ENCODE data around the gene KIF26B.

Gene KIF26B

DNA sequence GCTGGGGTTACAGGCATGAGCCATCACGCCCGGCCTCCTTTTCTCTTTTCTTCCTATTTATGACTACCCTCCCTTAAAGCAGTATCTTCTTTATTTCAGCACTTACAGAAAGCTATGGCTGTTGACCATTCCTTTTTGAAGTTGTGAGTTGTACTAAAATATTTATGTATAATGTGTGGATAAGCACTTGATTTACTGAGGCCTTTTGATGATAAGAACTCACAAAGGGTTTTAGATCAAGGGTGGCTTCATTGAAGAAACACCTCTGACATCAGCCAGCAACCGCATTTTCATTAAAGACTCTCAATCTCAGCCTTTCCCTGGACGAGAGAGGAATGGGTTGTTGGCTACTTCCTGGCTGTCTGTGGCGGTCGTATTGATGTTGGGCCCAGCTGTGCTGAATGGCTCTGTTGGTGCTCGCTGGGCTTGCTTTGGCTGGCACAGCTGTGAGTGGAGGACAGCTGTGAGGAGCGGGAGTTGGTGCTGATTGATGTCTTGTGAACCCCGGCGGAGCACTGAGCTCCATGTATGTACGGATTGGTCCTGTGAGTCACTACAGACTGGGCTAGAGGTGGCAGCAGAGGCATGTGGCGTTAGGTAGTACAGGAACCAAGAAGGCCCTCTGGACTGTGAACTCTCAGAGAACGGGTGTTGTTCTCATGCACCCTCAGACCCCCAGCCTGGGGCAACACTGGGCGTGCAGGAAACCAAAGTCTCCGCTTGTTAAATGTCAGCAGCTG, 208.8 kb downstream of the KIF26B start:
- DNase-seq = no peak

- no peak for DNase-seq
Observed at GRCh38 chr1:245365095-245366020, 210.6 kb downstream of the KIF26B start.

DNA sequence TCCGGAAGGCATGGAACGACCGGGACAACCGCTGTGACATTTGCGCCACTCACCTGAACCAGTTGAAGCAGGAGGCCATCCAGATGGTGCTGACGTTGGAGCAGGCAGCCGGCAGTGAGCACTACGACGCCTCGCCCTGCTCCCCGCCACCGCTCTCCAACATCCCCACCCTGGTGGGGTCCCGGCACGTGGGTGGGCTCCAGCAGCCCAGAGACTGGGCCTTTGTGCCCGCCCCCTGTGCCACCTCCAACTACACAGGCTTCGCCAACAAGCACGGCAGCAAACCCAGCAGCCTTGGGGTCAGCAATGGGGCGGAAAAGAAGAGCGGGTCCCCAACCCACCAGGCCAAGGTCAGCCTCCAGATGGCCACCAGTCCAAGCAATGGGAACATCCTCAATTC, 212.1 kb downstream of the KIF26B start:
- DNase-seq = no peak

DNA sequence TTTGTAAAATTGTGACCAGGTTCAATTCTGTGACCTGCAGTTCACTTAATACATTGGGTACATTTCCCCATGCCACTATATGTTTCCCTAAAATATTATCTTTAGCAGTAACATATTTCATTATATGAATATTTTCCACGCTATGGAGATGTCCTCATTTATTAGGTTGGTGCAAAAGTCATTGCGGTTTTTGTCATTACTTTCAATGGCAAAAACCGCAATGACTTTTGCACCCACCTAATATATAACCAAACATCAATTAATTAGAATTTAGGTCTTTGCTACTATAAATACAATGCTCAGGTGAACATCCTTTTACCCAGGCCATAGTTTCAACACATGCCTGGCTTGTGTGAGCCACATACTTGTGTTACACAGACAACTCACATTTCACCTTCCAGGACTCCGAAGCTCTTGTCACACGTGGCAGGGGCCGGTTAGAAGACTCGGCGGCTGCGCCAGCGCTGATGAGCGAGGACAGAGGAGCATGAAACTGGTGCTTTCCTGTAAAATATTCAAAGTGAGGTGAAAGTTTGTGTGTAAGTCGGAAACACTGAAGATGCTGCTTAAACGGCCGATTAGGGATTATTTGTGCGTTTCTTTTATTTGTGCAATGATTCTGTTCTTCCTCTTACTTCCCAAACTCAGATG, 215.5 kb downstream of the KIF26B start:
- DNase-seq = no peak

GRCh38 chr1:245370905-245371581, 216.3 kb downstream of the KIF26B start:
- DNase-seq = no peak

DNA sequence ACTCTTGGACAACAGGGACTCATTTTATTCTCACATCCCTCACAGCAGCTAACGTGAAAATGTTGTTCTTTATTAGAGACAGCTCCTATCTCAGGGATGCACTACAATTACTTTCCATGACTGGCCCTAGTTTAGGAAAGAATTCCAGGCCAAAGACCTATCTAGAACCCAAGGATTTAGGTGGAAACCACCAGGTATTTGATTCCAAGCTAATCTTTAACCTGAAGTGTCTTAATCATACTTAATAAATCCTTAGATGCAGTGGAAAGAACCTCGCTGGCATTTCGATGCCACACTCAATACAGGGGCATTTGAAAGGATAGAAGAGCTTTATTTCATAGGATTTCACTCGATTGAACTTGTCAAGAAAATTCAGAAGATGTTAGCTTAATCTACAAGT, 218.3 kb downstream of the KIF26B start:
- DNase-seq = no peak

DNA sequence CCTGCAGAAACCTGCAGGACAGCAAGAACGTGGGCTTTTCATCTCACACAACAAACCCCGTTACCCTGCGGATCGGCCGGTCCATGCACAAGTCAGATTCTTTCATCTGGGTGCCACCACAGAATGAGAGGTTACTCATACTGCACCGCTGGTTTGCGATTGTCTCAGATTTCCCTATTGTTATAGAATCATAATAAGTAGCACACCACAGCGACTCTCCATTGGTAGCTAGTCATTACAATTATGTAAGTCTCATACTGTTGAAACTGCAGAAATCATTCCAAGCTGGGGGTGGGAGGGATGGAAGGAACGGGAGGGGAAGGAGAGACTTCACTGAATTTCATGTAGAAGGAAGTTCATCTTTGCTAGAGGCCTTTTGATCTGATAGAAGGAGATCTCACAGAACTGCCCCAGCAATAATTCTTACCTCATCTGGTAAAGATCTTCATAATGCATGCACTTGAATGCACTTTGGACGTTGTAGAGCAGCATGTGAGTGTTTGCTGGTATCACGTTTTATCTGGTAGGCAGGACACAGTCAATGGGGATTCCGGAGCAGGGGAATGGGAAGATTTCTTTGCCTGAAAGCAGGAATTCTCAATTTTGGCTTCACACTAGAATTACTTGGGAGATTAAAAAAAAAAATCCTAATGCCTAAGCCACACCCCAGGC, 221.1 kb downstream of the KIF26B start:
- DNase-seq = no peak

- no peak for DNase-seq
Observed at GRCh38 chr1:245377854-245378253, 223.1 kb downstream of the KIF26B start.

GRCh38 chr1:245378311-245378722, 223.5 kb downstream of the KIF26B start:
- DNase-seq = no peak

DNA sequence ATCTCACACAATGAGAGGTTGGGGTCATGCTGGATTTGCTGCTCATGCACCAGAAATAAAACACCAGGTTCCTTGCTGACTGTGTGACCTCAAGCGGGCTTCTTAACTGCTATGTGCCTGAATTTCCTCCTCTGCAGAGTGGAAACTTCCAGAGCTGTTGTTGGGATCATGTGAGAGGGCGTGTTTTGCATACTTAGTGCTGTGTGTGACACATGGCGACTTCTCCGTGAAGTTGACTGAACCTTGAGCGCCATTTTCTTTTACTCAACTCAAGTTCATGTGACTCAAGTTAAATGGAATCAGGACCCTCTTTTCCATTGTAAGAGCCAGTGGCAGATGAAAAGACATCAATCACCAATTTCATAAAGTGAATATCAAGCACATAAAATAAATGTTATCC, 224.0 kb downstream of the KIF26B start:
- no peak for DNase-seq

DNA sequence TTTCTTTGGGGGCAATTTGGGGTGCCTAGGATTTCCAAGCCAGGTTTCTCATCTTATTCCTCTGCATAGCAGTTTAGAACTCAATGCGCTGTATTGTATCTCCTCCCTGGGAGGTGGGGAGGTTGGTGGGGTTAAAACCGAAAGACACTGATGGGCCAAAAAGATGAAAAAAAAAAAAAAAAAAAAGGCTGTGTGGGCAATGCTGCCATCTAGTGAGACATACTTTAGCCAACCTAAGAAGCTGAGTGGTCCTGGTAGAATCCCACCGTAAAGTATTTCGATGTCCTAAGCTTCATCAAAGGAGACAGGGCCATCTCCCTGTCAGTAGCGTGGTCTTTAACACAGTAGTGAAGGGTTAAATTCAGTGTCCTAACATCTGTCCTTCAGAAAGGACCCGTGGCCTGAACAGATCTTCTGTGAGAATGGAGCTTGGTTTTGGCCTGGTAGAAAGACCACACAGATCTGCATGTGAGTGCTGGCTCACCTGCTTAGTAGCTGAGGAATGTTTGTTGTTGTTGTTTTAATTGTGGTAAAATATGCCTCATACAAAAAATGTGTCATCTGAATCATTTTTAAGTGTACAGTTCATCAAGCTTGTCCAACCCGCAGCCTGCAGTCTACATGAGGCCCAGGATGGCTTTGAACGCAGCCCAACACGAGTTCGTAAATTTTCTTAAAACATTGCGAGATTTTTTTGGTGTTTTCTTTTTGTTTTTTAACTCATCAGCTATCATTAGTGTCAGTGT, 226.2 kb downstream of the KIF26B start:
- no peak for DNase-seq

DNA sequence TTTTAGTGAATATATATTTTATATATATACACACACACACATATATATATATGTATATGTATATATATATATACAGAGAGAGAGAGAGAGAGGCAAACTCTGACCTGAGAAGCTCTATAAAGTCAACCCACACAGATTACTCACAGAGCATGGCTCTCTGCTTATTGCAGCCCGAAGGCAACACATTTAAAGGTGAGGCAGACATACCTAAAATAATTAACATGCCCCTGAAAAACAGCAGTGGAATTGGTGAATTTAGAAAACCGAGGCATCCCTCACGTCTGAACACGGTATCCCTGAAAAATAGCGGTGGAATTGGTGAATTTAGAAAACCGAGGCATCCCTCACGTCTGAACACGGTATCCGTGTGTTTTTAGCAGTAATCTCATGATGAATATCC, 228.2 kb downstream of the KIF26B start:
- DNase-seq = no peak

DNA sequence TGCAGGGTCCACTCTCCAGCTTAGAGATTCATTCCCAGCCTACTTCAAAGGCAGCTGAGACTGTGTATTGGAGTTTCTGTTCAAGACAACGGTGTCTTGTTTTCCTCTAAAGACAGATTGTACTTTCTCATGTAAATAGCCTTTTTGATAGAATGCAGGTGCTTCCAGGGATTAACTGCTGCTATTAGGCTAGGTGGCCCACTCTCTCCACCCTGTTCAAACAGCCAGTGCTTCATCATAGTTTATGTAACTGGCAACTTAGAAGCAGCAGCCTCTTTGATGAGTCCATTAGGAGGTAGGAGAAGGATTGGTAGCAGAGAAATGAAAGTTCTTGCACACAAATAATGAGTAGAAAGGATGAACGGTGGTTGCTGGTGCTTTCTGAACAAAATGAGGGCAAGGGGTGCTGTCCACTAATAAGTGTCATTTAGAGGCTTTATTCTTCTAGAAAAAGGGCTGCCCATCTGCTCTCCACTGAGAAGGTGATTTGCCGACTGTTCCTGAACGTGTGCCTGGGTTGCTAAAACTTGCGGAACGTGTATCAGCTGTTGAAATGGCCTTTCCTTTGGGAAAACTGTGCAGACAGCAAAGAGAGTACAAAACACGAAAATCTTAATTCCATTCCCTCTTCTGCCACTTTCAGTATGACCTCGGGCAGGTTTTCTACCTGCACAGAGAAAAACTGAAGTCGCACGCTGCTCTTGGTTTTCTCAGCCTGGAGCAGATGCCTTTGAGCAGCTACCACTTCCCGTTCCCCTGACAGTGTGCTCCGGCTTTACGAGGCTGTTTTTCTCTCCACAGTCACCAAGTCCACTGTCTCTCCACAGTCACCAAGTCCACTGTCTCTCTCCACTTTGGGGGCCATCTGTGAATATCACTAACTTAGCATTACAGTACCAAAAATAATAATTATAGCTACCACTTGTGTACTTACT, 228.9 kb downstream of the KIF26B start:
- no peak for DNase-seq

DNA sequence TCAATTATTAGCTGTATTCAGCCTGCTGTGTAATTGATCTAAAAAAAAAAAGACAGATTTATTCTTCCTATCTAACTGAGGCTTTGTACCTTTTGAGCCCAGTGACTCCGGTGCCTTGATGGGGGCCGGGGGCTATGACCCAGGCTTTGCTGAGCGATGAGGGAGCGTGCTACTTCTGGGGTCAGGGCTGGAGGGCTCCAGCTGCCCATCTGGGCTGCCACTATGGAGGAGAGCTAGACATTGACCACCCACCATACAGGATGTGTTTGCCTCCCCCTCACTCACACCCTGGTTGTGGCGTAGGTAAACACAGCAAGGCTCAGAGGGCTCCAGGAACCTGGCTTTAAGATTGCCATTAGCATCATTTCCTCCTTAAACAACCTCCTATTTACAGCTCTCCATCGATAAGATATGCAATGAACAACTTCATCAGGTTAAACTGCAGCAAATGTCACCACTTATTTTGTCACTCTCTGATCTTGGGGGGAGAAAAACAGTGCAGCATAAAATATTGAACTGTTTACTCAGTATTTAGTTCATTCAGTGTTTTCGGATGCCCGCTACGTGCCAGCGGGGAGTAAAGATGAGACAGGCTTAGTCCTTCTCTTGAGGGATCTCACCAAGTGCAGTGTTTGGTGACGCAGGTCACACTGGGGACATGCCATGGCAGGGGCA, 231.6 kb downstream of the KIF26B start:
- no peak for DNase-seq

GRCh38 chr1:245388687-245389086, 233.9 kb downstream of the KIF26B start:
- no peak for DNase-seq

DNA sequence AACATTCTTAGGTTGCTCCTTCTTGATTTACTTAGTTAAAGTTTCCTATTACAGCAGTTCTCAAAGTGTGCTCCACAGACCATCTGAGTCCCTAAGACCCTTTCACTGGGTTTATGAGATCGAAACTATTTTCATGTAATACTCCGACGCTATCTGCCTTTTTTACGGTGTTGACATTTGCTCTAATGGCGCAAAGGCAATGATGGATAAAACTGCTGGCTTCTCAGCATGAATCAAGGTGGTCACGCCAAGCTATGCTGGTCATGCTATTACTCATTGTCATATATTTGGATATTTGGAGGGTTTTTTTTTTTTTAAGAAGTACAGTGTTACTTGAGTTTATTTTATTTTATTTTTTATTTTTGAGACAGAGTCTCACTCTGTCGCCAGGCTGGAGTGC, 235.1 kb downstream of the KIF26B start:
- DNase-seq = no peak

- no peak for DNase-seq
Observed at GRCh38 chr1:245390975-245391374, 236.2 kb downstream of the KIF26B start.

DNA sequence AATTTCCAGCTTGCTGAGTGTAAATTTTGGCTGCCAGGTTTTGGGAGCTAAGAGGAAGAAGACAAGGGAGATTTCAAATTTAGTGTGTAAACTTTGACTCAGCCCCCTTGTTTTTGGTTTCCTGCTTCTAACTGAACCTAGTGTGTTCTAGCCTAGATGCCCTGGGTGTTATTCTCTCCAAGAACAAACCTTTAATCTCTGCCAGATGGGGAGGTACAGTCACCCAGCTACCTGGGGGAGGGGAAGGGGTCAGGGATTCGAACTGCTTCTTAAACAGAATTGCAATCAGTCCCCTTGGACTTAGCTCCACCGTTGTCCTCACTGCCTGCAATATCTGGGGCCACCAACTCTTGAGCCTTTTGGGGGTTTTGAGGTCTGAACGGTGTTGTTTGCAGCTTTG, 238.9 kb downstream of the KIF26B start:
- DNase-seq = no peak

- DNase-seq = no peak
Observed at GRCh38 chr1:245395680-245396079, 240.9 kb downstream of the KIF26B start.

- no peak for DNase-seq
Observed at GRCh38 chr1:245396615-245397014, 241.8 kb downstream of the KIF26B start.
